NCI-H1105 treated with DMSO at 0.1 percent for 48 hours (cell line): ENCODE measurements around the gene EIF2B1.
"Not testable (repeated sequence)": the region's sequence is repeated elsewhere in the genome, so short reads cannot be mapped to it uniquely, and the experiment has no call there.

Experiments
- DNase-seq: peaks from one replicate; lab custom pipeline; 2025; lab: John Stamatoyannopoulos, UW

EIF2B1 gene

DNA sequence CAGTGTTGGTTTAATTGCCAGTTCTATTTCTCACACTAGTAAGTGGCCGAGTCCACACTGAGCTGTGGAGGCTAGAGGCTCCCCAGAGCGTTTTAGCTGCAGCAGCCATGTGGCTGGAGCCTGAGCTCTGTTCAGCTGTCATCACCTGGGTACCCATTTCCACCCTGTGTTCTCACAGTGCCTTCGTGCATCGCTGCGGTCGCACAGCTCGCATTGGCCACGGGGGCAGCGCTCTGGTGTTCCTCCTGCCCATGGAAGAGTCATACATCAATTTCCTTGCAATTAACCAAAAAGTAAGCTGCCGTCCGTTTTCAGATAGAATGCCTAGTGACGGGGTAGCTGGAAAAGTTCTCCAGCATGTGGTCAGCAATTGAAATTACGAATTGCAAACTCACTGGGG, 15.9 kb downstream of the EIF2B1 start:
- no peak for DNase-seq

DNA sequence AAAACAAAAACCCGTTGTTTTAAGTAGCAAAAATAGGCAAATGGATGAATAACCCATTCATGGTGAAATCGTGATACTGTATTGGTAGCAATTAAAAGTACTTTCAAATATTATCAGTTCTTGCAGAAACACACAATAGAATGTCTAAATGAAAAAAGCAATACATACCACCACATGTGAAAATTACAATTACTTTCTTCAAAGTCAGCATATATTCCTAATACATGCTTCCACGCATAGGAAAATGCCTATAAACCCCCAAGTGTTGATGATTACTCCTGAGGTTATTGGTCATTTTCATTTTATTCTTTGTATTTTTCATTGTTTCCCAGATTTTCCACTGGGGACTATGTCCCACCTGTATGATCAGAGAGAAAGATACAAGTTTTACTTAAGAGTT, 16.3 kb downstream of the EIF2B1 start:
- DNase-seq: no peak

GRCh38 chr12:123614531-123614930, 19.0 kb downstream of the EIF2B1 start:
- no peak for DNase-seq

DNA sequence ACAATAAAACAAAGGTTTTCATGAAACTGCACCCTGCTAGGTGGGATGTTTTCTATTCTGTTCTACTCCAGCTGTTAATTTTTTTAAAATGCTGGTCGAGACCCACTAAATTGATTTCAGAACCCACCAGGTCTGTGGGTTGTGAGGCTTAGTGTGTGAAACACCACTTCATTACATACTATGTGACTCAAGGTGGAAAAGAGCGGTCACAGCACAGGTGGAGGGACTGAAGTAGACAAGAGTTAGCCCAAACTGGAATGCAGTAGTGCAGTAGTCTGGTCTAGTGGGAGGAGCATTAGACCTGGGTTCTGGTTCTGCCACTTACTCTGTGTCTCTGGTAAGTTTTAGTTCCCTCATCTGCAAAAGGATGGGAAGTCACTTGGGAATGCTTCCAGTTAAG, 19.4 kb downstream of the EIF2B1 start:
- DNase-seq: no peak

GRCh38 chr12:123608182-123608581, 25.3 kb downstream of the EIF2B1 start:
- no peak for DNase-seq

GRCh38 chr12:123607756-123608155, 25.7 kb downstream of the EIF2B1 start:
- no peak for DNase-seq

GRCh38 chr12:123603495-123603894, 30.0 kb downstream of the EIF2B1 start:
- not testable (repeated sequence) for DNase-seq

GRCh38 chr12:123602651-123603195, 30.8 kb downstream of the EIF2B1 start:
- no peak for DNase-seq

- DNase-seq: peak; percentile 66
Measured at GRCh38 chr12:123601602-123602489, 31.6 kb downstream of the EIF2B1 start, which contains the start of gene DDX55. DDX55 (plus strand) TSS chr12:123602099; CDS start chr12:123602149, 50 bp downstream.

- no peak for DNase-seq
Measured at GRCh38 chr12:123599721-123600120, 33.8 kb downstream of the EIF2B1 start.

DNA sequence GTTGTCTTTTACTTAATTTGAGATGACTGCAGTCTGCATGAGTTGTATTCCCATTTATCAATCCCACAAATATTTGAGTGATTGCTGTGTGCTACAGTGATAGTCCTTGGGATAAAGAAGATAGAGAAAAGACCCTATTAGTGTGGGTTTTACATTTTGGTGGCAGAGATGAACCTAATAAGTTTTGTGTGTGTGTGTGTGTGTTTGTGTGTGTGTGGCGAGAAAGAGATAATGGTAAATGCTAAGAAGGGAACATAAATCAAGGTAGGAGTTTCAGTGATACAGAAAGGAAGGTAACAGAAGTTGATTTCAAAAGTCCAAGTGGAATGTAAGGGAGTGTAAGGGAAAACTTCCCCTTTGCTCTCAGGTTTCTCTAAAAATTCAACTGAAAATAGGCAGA, 34.2 kb downstream of the EIF2B1 start:
- no peak for DNase-seq

DNA sequence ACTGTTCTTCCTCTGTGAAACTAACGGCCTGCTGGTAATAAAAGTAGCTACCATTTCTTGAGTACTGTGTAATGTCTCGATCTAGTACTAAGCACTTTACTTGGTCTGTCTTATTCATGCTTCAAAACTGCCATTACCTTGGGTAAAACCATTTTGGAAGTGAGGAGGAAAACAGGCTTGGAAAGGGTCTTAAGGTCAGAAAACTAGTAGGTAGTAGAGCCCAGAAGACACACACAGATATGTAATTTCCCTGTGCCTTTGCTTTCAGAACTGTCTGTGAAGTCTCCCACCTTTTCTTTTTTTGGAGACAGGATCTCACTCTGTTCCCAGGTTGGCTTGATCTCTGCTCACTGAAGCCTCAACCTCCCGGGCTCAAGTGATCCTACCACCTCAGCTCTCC, 35.0 kb downstream of the EIF2B1 start:
- no peak for DNase-seq

DNA sequence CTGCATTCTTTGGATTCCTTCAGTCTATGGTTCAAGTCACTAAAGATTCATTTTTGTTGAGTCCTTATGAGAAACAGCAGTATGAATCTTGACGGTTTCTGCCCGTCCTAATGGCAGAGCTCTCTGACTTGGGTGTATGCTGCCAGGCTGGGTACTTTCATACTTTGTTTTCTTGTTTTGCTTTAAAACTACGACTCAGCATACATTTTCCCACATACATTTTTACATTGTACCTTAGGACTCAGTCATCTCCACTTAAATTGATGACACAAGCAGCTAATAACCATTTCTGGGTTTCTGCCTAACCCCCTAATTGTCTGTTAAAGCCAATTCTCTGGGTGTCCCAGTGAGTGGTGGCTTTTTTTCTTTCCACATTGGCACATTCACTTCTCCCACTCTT, 36.4 kb downstream of the EIF2B1 start:
- no peak for DNase-seq

GRCh38 chr12:123595729-123596128, 37.8 kb downstream of the EIF2B1 start:
- DNase-seq: no peak

GRCh38 chr12:123591702-123592481, 41.6 kb downstream of the EIF2B1 start:
- no peak for DNase-seq

DNA sequence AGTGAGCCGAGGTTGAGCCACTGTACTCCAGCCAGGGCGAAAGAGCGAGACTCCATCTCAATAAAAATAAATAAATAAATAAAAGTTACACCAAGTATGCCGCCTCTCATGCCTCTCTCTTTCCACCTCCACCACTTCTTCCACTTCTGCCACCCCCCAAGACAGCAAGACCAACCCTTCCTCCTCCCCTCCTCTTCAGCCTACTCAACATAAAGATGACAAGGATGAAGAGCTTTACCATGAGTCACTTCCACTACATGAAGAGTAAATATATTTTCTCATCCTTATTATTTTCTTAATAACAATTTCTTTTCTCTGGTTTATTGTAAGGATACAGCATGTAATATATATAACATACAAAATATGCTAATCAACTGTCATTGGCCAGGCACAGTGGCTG, 52.7 kb downstream of the EIF2B1 start:
- no peak for DNase-seq

DNA sequence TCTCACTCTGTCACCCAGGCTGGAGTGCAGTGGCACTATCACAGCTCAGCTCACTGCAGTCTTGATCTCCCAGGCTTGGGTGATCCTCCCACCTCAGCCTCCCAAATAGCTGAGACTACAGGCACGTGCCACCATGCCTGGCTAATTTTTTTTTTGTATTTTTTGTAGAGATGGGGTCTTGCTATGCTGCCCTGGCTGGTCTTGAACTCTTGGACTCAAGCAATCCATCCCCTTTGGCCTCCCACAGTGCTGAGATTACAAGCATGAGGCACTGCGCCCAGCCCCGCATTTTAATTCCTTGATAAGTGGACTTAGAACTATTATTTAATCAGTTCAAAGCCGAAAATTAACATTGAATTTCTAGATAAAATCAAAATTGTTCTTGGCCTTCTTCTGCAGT, 54.7 kb downstream of the EIF2B1 start:
- DNase-seq: not testable (repeated sequence)

- DNase-seq: no peak
Measured at GRCh38 chr12:123578243-123578642, 55.2 kb downstream of the EIF2B1 start.

- DNase-seq: no peak
Measured at GRCh38 chr12:123576611-123577010, 56.9 kb downstream of the EIF2B1 start.

GRCh38 chr12:123573870-123574269, 59.6 kb downstream of the EIF2B1 start:
- no peak for DNase-seq

DNA sequence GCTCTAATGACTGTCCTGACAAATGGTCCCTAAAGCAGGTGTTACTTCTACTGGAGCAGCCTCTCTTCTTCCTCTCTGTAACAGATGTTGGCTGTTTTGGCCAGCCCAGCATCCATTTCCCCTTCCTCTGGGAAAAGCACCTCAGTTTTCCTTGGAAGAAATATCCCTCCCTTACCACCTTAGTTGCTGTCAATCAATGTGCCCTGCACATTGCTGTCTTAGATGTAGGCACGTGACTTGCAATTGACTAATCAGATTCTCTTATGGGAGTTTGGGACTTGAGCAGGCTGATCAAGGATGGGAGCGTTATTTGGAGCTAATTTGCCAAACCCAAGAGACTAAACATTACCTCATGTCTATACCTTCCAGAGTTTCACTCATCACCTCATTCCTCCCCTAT, 61.1 kb downstream of the EIF2B1 start:
- DNase-seq: no peak

GRCh38 chr12:123571343-123571813, 62.1 kb downstream of the EIF2B1 start:
- DNase-seq: no peak
